Brain microvascular endothelial cell (primary cell): ENCODE results near the gene PSAP.
A peak's percentile ranks its signal among the peaks of the same experiment; 100 is the strongest.
"Not testable (repeated sequence)": the region's sequence is repeated elsewhere in the genome, so short reads cannot be mapped to it uniquely, and the experiment has no call there.

Experiments used
- DNase-seq: peaks from one replicate; pipeline ENCODE4 v3.0.0-alpha.2; 2020
- H3K27ac ChIP-seq: fragments of 250-450 bp; sonication (Bioruptor Pico); 2 replicates; pipeline ENCODE4 v1.5.1; 2020; ENCODE audit warnings: mild to moderate bottlenecking, moderate library complexity
- H3K27me3 ChIP-seq: fragments of 250-450 bp; sonication (Bioruptor Pico); replicated peaks from 2 replicates; pipeline ENCODE4 v1.5.1; 2020; ENCODE audit warnings: mild to moderate bottlenecking
- H3K36me3 ChIP-seq: fragments of 250-450 bp; sonication (Bioruptor Pico); replicated peaks from 2 replicates; pipeline ENCODE4 v1.5.1; 2020; ENCODE audit warnings: mild to moderate bottlenecking
- H3K4me3 ChIP-seq: 2 replicates; pipeline ENCODE4 v1.5.1; 2011; ENCODE audit warnings: low read depth, mild to moderate bottlenecking, control low read depth, low read length, moderate library complexity
- CTCF ChIP-seq: IDR thresholded peaks from 2 replicates; pipeline ENCODE4 v1.5.1; 2011; ENCODE audit warnings: low read depth, mild to moderate bottlenecking, moderate library complexity, low read length, control low read depth, inconsistent platforms; ENCODE audit errors: missing control alignments
- in situ Hi-C: cut with HindIII; loops from 2 replicates; pipeline ENCODE4 v1.10.0; 2017; ENCODE audit warnings: low sequenced_read_pairs, low pct_ligation_motif_present

The PSAP gene

GRCh38 chr10:71854031-71854430 is 3.0 kb upstream of the PSAP start:
- DNase-seq: no peak
- Histone ChIP-seq H3K27ac (no peak overlapping the region), H3K27me3 (no peaks in the 10 kb centered on the region), H3K4me3 (no peak overlapping the region), H3K36me3 (no peaks in the 10 kb centered on the region)
- in situ Hi-C loops: no loop called here
- TF ChIP-seq CTCF: no peak

- no peak for TF ChIP-seq CTCF
- Histone ChIP-seq H3K4me3 (no peak overlapping the region), H3K27ac (no peak overlapping the region), H3K36me3 (no peaks in the 10 kb centered on the region), H3K27me3 (no peaks in the 10 kb centered on the region)
- in situ Hi-C loops: no loop called here
- DNase-seq: no peak
Observed at GRCh38 chr10:71852355-71852937, 1.4 kb upstream of the PSAP start.

- H3K36me3 ChIP-seq, DNase-seq, H3K27me3 ChIP-seq, in situ Hi-C loops, H3K27ac ChIP-seq: not testable (repeated sequence)
- H3K4me3 ChIP-seq: peak overlapping the region; percentile 26
Observed at GRCh38 chr10:71851465-71852095, 529 bp upstream of the PSAP start.

- in situ Hi-C loops: no loop called here
- H3K27ac ChIP-seq: peak overlapping the region; percentile 97
- TF ChIP-seq CTCF: no peak
- peak overlapping the region; percentile 98 for H3K4me3 ChIP-seq
- H3K27me3 ChIP-seq: no peaks in the 10 kb centered on the region
- no peak for DNase-seq
- no peaks in the 10 kb centered on the region for H3K36me3 ChIP-seq
Observed at GRCh38 chr10:71850021-71850742, 869 bp downstream of the PSAP start.

GRCh38 chr10:71849461-71849908 is 1.6 kb downstream of the PSAP start:
- DNase-seq: no peak
- TF ChIP-seq CTCF: no peak
- peak overlapping the region; percentile 98 for H3K4me3 ChIP-seq
- in situ Hi-C loops: no loop called here
- peak overlapping the region; percentile 97 for H3K27ac ChIP-seq
- H3K27me3 ChIP-seq: no peaks in the 10 kb centered on the region
- no peaks in the 10 kb centered on the region for H3K36me3 ChIP-seq
